Memory B cell (primary cell): ENCODE results near the gene FGD6.
A peak's percentile ranks its signal among the peaks of the same experiment; 100 is the strongest.
"Not testable (repeated sequence)": the region's sequence is repeated elsewhere in the genome, so short reads cannot be mapped to it uniquely, and the experiment has no call there.

Experiments used
- ATAC-seq: fragments of 150-1000 bp; cut with Tn5 transposase; 2 replicates; pipeline ENCODE4 v1.10.0; 2021; ENCODE audit warnings: low read depth, mild to moderate bottlenecking, moderate library complexity
- DNase-seq, 2 donors: peaks; one replicate each; pipeline ENCODE4 v3.0.0; 2022; ENCODE audit warnings: low spot score in 2 of 2
- H3K27ac Mint-ChIP-seq: one replicate; pipeline ENCODE4 v1.8.0; 2022; ENCODE audit warnings: mild to moderate bottlenecking, moderate library complexity, mixed read lengths
- H3K27me3 Mint-ChIP-seq: one replicate; pipeline ENCODE4 v1.8.0; 2022; ENCODE audit warnings: mixed read lengths
- H3K36me3 Mint-ChIP-seq: one replicate; pipeline ENCODE4 v1.8.0; 2022; ENCODE audit warnings: mild to moderate bottlenecking, mixed read lengths
- H3K4me1 Mint-ChIP-seq: one replicate; pipeline ENCODE4 v1.8.0; 2022; ENCODE audit warnings: mixed read lengths
- H3K4me3 Mint-ChIP-seq: one replicate; pipeline ENCODE4 v1.8.0; 2022; ENCODE audit warnings: mild to moderate bottlenecking, moderate library complexity, mixed read lengths
- H3K9me3 Mint-ChIP-seq: one replicate; pipeline ENCODE4 v1.8.0; 2022; ENCODE audit warnings: mixed read lengths

FGD6 gene

DNA sequence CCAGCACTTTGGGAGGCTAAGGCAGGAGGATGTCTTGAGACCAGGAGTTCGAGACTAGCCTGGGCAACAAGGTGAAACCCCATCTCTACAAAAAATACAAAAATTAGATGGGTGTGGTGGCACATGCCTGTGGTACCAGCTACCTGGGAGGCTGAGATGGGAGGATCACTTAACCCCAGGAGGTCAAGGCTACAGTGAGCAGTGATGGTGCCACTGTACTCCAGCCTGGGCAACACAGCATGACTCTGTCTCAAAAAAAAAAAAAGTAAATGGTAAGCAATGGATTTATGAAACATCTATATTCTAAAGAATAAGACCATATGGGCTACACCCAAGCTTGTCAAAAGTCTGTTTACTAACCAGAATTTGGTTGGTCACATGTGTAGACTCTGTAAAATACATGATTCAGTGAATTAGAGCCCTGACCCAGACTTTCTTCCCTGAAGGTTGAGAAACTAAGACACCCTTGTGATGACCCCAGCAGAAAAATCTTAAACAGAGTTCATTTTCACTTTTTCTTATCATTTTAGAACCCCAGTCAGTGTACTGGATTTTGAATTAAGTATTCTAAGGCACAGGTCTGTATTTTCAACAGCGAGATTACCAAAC is 12.1 kb downstream of the FGD6 start:
- DNase-seq, result no peak
- Mint-ChIP-seq H3K27me3 (no peaks in the 10 kb centered on the region), H3K9me3 (no peaks in the 10 kb centered on the region), H3K4me3 (no peak overlapping the region), H3K27ac (peak overlapping the region; percentile 80), H3K4me1 (peaks cover 14% of the 10 kb centered on the region), H3K36me3 (no peaks in the 10 kb centered on the region)
- no peak for ATAC-seq

DNA sequence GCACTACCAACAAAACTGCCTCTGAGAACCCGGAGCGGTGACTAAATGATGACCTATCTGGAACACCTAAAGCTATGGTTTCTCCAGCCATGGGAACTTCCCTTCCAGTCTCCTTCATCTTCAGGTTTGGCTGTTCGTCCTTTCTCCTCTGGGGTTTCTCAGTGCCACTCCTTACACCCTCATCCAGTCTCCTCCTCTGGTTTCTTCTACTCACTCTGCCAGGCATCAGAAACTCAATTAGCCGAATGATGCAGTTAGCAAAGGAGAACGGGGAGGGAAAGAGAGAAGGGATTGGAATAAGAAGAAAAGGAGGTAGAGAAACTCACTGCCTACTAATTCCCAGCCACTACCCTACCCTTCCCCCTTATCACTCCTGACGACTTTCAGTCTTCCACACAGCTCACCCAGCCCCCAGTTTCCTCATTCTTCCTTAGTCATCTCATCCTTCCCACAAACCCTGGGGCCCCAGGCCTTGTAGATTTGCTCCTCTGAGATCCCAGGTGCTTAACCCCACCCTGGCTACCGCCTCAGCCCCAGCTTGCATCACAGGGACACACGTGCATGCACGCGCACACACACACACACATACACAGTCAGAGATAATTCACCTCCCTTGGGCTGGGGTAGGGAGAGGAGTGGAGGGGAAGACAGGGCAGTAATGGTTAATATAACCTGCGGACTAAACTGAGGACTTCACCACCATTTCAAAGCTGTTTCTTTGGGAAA is 13.0 kb downstream of the FGD6 start:
- H3K27me3 Mint-ChIP-seq, result no peaks in the 10 kb centered on the region
- ATAC-seq, result no peak
- H3K9me3 Mint-ChIP-seq, result no peaks in the 10 kb centered on the region
- peak overlapping the region; percentile 80 for H3K27ac Mint-ChIP-seq
- H3K36me3 Mint-ChIP-seq, result no peaks in the 10 kb centered on the region
- peaks cover 14% of the 10 kb centered on the region for H3K4me1 Mint-ChIP-seq
- H3K4me3 Mint-ChIP-seq, result peak overlapping the region; percentile 56
- no peak for DNase-seq

DNA sequence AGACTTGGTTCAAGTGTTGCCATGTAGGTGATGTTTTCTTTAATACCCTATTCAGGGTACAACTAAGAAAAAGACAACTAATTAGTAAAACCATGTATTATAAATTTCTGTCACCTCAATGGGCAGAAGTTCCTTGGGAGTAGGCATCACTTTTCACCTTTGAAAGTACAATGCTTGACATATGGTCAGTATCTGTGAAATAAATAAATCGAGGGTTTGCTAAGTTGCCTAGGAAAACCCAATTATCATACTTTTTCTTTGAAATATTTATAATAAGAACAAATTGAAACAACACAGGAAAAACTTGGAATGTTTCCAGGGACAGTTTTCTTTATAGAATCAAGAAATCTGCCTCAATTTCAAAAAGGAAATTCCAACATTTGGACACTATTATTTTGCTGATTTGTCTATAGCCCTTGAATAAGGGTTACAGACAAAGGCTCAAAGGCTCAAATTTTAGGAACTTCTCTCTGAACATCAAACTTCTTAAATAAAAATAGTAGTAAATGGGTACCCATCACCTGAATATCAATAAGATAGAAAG is 13.7 kb downstream of the FGD6 start:
- DNase-seq (no peak), ATAC-seq (no peak)
- Mint-ChIP-seq H3K4me1 (peaks cover 16% of the 10 kb centered on the region), H3K27me3 (no peaks in the 10 kb centered on the region), H3K27ac (no peak overlapping the region), H3K9me3 (no peaks in the 10 kb centered on the region), H3K4me3 (peak overlapping the region; percentile 4), H3K36me3 (no peaks in the 10 kb centered on the region)

DNA sequence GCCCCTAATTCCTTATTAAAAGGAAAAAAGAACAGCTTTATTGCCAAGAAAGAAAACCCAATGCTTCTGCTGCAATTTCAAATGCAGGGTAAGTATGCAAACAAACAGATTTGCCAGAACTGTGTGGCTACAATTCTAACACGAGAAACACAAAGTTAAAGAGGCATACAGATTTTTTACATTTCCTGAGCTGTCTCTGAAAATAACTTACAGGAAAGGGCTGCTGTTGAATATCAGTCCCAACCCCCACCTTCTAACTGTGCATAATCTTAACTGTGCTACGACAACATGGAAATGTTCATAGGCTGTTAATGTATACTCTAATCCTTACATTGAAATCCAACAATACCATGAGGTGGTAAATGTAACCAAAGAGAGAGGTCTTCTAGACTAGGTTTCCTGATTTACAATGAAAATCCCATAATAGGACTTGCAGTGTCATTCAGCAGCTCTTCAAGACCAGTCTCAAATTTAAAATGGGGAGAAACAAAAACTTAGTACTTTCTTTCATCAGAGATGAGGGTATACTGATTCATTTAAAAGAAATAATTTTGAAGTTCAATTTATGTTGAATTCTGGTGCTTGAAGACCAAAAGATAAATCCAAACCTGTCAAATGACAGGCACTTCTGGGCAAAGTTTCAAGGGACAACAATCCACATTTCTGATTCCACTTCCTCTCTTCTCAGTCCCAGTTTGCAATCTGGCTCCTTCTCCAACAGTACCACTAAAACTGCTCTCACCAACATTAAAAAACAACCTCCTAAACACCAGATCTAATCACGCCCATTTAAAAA is 14.4 kb downstream of the FGD6 start:
- no peak for DNase-seq
- Mint-ChIP-seq H3K4me1 (peaks cover 17% of the 10 kb centered on the region), H3K36me3 (no peaks in the 10 kb centered on the region), H3K9me3 (no peaks in the 10 kb centered on the region), H3K27ac (peak overlapping the region; percentile 51), H3K4me3 (peak overlapping the region; percentile 38), H3K27me3 (no peaks in the 10 kb centered on the region)
- ATAC-seq, result no peak

DNA sequence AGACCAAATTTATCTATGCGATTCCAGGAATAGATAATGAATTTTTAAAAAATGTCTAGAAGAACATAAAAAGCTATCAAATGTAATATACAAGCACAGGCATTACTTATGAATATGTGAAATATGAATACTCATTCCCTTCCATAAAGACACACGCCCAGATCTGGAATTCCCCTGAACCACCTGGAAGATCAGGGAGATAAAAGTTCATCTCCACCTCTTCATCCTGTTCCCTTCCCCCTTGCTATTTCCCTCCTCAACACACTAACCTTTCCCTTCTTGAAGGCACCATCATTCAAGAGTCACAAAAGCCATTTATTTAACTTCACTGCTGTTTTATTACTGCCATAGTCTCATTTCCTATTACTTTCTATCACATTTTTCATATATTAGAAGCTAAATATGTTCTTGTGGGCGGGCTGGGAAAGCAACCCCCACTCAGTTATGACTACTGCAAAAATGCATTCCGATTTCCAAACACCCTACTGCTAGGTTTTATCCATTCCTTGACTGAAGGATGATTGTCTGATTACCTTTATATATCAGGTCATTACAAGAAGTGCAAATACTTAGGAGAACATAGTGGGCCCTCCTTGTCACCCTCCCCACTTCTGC is 16.1 kb downstream of the FGD6 start:
- Mint-ChIP-seq H3K4me1 (peaks cover 20% of the 10 kb centered on the region), H3K4me3 (peak overlapping the region; percentile 22), H3K36me3 (no peaks in the 10 kb centered on the region), H3K27me3 (peaks cover 3% of the 10 kb centered on the region), H3K27ac (peak overlapping the region; percentile 84), H3K9me3 (no peaks in the 10 kb centered on the region)
- ATAC-seq, result no peak
- DNase-seq, result no peak

DNA sequence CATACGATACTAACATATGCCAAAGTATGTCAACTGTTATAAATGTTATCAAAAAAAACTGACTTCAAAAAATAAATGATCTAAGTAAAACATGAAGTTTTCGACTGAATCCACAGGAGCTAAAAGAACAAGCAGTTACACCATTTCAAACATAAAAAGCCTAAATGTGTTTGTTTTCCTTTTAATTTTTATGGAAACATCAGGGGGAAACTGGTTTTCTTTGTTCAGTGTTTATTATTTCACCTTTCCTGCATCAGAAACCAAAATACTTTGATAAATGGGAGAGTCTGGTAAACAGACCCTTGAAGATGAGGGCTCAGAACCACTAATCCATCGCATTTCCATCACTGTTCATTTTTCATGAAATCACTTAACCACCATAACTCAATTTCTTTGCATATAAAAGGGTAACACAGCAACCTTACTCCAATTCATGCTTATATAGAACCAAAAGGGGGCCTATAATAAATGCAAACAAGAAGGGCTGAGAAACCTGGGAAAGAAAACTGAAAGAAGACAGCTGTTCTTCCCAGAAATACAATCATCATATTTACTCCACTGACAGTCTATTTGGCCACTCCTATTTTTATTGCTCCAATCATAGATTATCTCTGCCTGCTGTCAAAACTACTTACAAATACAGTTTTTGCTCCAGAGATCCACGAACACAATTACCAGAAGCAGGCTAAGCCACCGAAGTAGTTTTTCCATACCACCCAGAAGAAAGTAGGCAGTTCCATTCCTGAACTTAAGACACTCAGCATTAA is 17.0 kb downstream of the FGD6 start:
- peaks cover 3% of the 10 kb centered on the region for H3K27me3 Mint-ChIP-seq
- no peak for DNase-seq
- no peak for ATAC-seq
- peak overlapping the region; percentile 38 for H3K4me3 Mint-ChIP-seq
- H3K27ac Mint-ChIP-seq, result peak overlapping the region; percentile 84
- no peaks in the 10 kb centered on the region for H3K36me3 Mint-ChIP-seq
- no peaks in the 10 kb centered on the region for H3K9me3 Mint-ChIP-seq
- H3K4me1 Mint-ChIP-seq, result peaks cover 20% of the 10 kb centered on the region

DNA sequence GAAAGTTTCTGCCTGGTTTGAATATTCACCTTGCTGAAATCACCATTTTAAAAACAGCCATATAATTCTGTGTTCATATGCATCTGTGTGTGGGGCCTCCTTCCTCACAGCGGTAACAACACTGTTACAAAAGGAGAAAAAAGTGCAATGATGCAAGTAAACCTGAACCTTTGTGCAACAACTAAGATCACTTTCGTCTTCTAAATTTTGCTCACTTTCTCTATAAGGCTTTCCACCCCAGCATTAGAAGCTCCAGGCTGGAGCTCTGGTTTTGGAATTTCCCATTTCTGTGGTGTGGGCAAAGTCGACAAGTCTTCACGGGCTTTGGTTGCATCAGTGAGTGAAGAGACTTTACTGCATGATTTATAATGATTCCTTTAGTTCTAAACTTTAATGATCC is 18.4 kb downstream of the FGD6 start:
- H3K36me3 Mint-ChIP-seq, result no peaks in the 10 kb centered on the region
- peaks cover 3% of the 10 kb centered on the region for H3K27me3 Mint-ChIP-seq
- peaks cover 16% of the 10 kb centered on the region for H3K4me1 Mint-ChIP-seq
- peak overlapping the region; percentile 19 for H3K4me3 Mint-ChIP-seq
- DNase-seq, result no peak
- ATAC-seq, result peak; percentile 59
- no peaks in the 10 kb centered on the region for H3K9me3 Mint-ChIP-seq
- peak overlapping the region; percentile 84 for H3K27ac Mint-ChIP-seq

DNA sequence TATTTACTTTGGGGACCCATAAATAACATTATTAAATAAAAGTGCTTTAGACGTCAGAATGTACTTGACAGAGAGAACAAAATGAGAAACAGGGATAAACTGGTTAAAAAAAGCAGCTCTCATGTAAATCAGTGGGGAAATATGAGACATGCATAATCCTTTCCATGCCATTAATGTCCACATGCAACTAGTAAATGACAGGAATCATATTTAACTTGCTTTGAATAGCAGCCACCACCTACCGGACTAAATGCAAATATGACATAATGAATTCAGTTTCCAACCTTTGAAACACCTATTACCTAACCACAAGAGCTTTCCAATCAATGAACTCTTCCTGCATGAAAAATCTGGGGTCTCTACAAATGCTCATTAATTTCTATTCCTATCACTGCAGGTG is 19.6 kb downstream of the FGD6 start:
- H3K36me3 Mint-ChIP-seq, result no peaks in the 10 kb centered on the region

DNA sequence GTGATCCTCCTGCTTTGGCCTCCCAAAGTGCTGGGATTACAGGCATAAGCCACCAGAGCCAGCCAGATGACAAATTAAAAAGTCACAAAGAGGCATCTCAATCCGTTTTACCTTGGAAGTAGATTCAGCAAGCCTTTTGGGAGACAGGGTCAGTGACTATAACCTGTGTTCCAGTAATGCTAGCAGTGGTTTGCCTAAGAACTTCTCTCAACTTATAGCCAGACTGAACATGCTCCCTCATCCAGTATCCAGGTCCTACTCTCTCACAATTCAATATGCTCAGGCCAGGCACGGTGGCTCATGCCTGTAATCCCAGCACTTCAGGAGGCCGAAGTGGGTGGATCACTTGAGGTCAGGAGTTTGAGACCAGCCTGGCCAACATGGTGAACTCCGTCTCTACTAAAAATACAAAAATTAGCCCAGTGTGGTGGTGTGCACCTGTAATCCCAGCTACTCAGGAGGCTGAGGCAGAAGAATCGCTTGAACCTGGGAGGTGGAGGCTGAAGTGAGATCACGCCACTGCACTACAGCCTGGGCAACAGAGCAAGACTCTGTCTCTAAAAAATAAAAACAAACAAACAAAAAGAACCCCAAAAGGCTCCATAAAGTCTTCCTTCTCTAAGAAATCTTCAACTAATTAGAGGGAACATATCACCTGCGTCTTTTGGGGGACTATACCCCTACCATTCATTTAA is 20.2 kb downstream of the FGD6 start:
- not testable (repeated sequence) for H3K36me3 Mint-ChIP-seq, H3K27me3 Mint-ChIP-seq, H3K9me3 Mint-ChIP-seq, H3K4me3 Mint-ChIP-seq, DNase-seq, ATAC-seq, H3K27ac Mint-ChIP-seq
- H3K4me1 Mint-ChIP-seq, result peaks cover 13% of the 10 kb centered on the region

More for the DNA sequence above, 19.6 kb downstream of the FGD6 start:
- DNase-seq (no peak), ATAC-seq (no peak)
- H3K27ac Mint-ChIP-seq, result peak overlapping the region; percentile 84
- H3K27me3 Mint-ChIP-seq, result peaks cover 4% of the 10 kb centered on the region
- H3K4me3 Mint-ChIP-seq, result no peak overlapping the region
- no peaks in the 10 kb centered on the region for H3K9me3 Mint-ChIP-seq
- H3K4me1 Mint-ChIP-seq, result peaks cover 11% of the 10 kb centered on the region

DNA sequence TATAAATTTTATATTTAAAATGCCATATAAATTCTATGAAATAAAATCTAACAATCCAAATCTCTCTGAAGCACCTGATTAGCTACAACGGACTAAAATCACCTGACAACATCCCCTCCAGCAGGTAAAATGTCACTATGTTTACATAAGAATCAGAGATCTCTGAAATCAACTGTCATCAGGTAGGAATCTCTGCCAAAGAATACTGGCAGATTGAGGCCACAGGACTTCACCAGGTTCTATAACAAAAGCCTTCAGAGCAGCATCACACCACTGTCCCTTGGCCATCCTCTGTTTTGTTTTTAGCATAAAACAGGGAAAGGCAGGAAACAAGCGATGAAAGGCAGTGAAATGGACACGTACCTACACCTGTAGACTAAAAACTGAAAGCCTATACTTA is 22.1 kb downstream of the FGD6 start:
- Mint-ChIP-seq H3K9me3 (peaks cover 2% of the 10 kb centered on the region), H3K4me1 (peaks cover 8% of the 10 kb centered on the region), H3K4me3 (no peak overlapping the region), H3K36me3 (peaks cover 3% of the 10 kb centered on the region), H3K27ac (no peak overlapping the region), H3K27me3 (peaks cover 7% of the 10 kb centered on the region)
- ATAC-seq (no peak), DNase-seq (no peak)

DNA sequence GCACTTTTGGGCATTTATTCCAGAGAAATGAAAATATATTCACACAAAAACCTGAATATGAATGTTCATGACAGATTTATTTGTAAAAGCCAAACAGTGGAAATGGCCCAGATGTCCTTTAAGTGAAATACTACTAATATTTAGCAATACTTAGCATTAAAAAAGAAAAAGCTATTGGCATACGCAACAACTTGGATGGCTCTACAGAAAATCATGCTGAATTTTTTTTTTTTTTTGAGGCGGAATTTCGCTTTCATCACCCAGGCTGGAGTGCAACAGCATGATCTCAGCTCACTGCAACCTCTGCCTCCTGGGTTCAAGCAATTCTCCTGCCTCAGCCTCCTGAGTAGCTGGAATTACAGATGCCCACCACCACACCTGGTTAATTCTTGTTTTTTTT is 24.1 kb downstream of the FGD6 start:
- Mint-ChIP-seq H3K27ac (no peak overlapping the region), H3K36me3 (peaks cover 3% of the 10 kb centered on the region), H3K4me3 (no peak overlapping the region), H3K4me1 (peaks cover 5% of the 10 kb centered on the region), H3K9me3 (peaks cover 2% of the 10 kb centered on the region), H3K27me3 (peaks cover 7% of the 10 kb centered on the region)
- ATAC-seq (no peak), DNase-seq (no peak)

DNA sequence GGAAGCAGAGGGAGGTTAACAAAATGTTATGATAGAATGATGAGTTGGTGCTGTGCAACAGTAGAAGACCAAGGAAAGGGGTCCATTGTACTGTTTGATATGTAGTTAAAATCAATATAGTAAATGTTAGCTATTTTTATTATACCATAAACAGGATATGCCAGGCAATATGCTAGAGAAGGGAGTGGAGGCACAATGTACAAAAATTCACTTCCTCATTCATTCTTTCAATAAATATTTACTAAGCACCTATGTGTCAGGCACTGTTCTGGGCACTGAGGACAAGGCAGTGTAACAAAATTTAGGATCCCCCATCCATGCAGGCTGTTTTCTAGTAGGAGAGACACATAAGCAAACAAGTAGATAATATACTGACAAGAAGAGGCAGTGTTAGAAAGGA is 25.0 kb downstream of the FGD6 start:
- no peak overlapping the region for H3K4me3 Mint-ChIP-seq
- ATAC-seq (no peak), DNase-seq (no peak)
- H3K36me3 Mint-ChIP-seq, result peaks cover 3% of the 10 kb centered on the region
- H3K4me1 Mint-ChIP-seq, result peaks cover 2% of the 10 kb centered on the region
- H3K27ac Mint-ChIP-seq, result no peak overlapping the region
- H3K27me3 Mint-ChIP-seq, result peaks cover 3% of the 10 kb centered on the region
- peaks cover 2% of the 10 kb centered on the region for H3K9me3 Mint-ChIP-seq
